NCI-H460 (cell line): ENCODE results near the gene EHF. TPM values are rescaled to one million over a fixed set of nuclear protein-coding genes. Genes with fewer than 3 reads are reported as not detected.

ENCODE experiments used
- DNase-seq: peaks from one replicate; pipeline ENCODE4 v3.0.0-alpha.2; 2016; ENCODE audit warnings: low read depth; ENCODE audit errors: extremely low read depth
- total RNA-seq: library from RNA; depleted of rRNA; stranded (reverse); fragments of >200 nt; shearing (Covaris generic); gene quantifications from 2 replicates; pipeline ENCODE4 v1.2.3, GENCODE V29; 2014

The EHF gene
- total RNA-seq, 1 experiment from 2014 or later = 0.10 TPM

- DNase-seq = no peak
Observed at GRCh38 chr11:34620202-34620601, 691 bp upstream of the EHF start.

GRCh38 chr11:34621876-34622275, 983 bp downstream of the EHF start:
- no peak for DNase-seq

- no peak for DNase-seq
Observed at GRCh38 chr11:34623463-34623862, 2.6 kb downstream of the EHF start.

- DNase-seq = no peak
Observed at GRCh38 chr11:34624069-34624468, 3.2 kb downstream of the EHF start.

GRCh38 chr11:34625576-34625975, 4.7 kb downstream of the EHF start:
- DNase-seq = no peak

- DNase-seq = no peak
Observed at GRCh38 chr11:34626393-34626792, 5.5 kb downstream of the EHF start.

- DNase-seq = no peak
Observed at GRCh38 chr11:34627197-34627596, 6.3 kb downstream of the EHF start.

- DNase-seq = no peak
Observed at GRCh38 chr11:34629711-34630110, 8.8 kb downstream of the EHF start.

GRCh38 chr11:34630544-34630943, 9.7 kb downstream of the EHF start:
- DNase-seq = no peak

- DNase-seq = no peak
Observed at GRCh38 chr11:34631297-34631696, 10.4 kb downstream of the EHF start.

GRCh38 chr11:34631737-34632104, 10.8 kb downstream of the EHF start:
- no peak for DNase-seq

- no peak for DNase-seq
Observed at GRCh38 chr11:34632105-34632791, 11.4 kb downstream of the EHF start.

GRCh38 chr11:34633640-34633989, 12.7 kb downstream of the EHF start:
- DNase-seq = no peak

- DNase-seq = no peak
Observed at GRCh38 chr11:34633990-34634693, 13.2 kb downstream of the EHF start.

GRCh38 chr11:34634694-34635062, 13.8 kb downstream of the EHF start:
- DNase-seq = no peak

- no peak for DNase-seq
Observed at GRCh38 chr11:34636127-34636526, 15.2 kb downstream of the EHF start.

GRCh38 chr11:34637303-34637702, 16.4 kb downstream of the EHF start:
- DNase-seq = no peak

- DNase-seq = no peak
Observed at GRCh38 chr11:34638897-34639296, 18.0 kb downstream of the EHF start.

- no peak for DNase-seq
Observed at GRCh38 chr11:34639545-34639944, 18.7 kb downstream of the EHF start.

- DNase-seq = peak; percentile 47
Observed at GRCh38 chr11:34640050-34640923, 19.4 kb downstream of the EHF start.

- DNase-seq = no peak
Observed at GRCh38 chr11:34640924-34641275, 20.0 kb downstream of the EHF start.

GRCh38 chr11:34641456-34641855, 20.6 kb downstream of the EHF start:
- DNase-seq = no peak
